HG03108 (cell line): ENCODE data around the gene TLCD3B.
"Not testable (repeated sequence)": the region's sequence is repeated elsewhere in the genome, so short reads cannot be mapped to it uniquely, and the experiment has no call there.

Experiments
- ATAC-seq: cut with Tn5 transposase; IDR thresholded peaks from one replicate; pipeline ENCODE4 v1.9.1; 2021; ENCODE audit warnings: moderate library complexity; ENCODE audit not compliant: unreplicated experiment

TLCD3B gene

GRCh38 chr16:30027588-30028437 lies 3.3 kb downstream of the TLCD3B start:
- no peak for ATAC-seq

- no peak for ATAC-seq
Observed at GRCh38 chr16:30026449-30026848, 4.6 kb downstream of the TLCD3B start.

GRCh38 chr16:30025574-30025973 lies 5.5 kb downstream of the TLCD3B start:
- no peak for ATAC-seq

- ATAC-seq, result no peak
Observed at GRCh38 chr16:30025156-30025555, 5.9 kb downstream of the TLCD3B start.

GRCh38 chr16:30024451-30024850 lies 6.6 kb downstream of the TLCD3B start:
- no peak for ATAC-seq

GRCh38 chr16:30023586-30023985 lies 7.5 kb downstream of the TLCD3B start:
- no peak for ATAC-seq

- ATAC-seq, result no peak
Observed at GRCh38 chr16:30022887-30023286, 8.2 kb downstream of the TLCD3B start, which contains the start of gene C16orf92. Gene C16orf92 (plus strand): TSS chr16:30023198. CDS start chr16:30023341, 143 bp downstream.

- ATAC-seq, result no peak
Observed at GRCh38 chr16:30018731-30019158, 12.3 kb downstream of the TLCD3B start.

GRCh38 chr16:30017937-30018336 lies 13.1 kb downstream of the TLCD3B start:
- ATAC-seq, result not testable (repeated sequence)

GRCh38 chr16:30017277-30017656 lies 13.8 kb downstream of the TLCD3B start:
- ATAC-seq, result no peak

GRCh38 chr16:30016555-30017276 lies 14.4 kb downstream of the TLCD3B start:
- ATAC-seq, result no peak

- ATAC-seq, result not testable (repeated sequence)
Observed at GRCh38 chr16:30015450-30015849, 15.6 kb downstream of the TLCD3B start.

GRCh38 chr16:30012598-30012997 lies 18.5 kb downstream of the TLCD3B start:
- not testable (repeated sequence) for ATAC-seq

GRCh38 chr16:30011714-30012504 lies 19.2 kb downstream of the TLCD3B start:
- ATAC-seq, result no peak

- ATAC-seq, result no peak
Observed at GRCh38 chr16:30010844-30011713, 20.0 kb downstream of the TLCD3B start, which contains the start of gene DOC2A. Gene DOC2A (minus strand): TSS chr16:30011027. CDS start chr16:30010222, 805 bp downstream.

GRCh38 chr16:30009990-30010843 lies 20.9 kb downstream of the TLCD3B start:
- no peak for ATAC-seq

GRCh38 chr16:30009085-30009862 lies 21.8 kb downstream of the TLCD3B start:
- no peak for ATAC-seq

- ATAC-seq, result no peak
Observed at GRCh38 chr16:30007378-30007895, 23.6 kb downstream of the TLCD3B start.
